CD4-positive, CD25-positive, alpha-beta regulatory T cell (primary cell): ENCODE measurements around the gene FAM89B. TPM values are rescaled to one million over a fixed set of nuclear protein-coding genes. Genes with fewer than 3 reads are reported as not detected.

Experiments used
- ATAC-seq, 2 donors: fragments of 150-1000 bp; cut with Tn5 transposase; one replicate each; pipeline ENCODE4 v1.10.0; 2021; ENCODE audit warnings: low read depth in 2 of 2, moderate number of reproducible peaks in 2 of 2, moderate library complexity in 1 of 2
- DNase-seq, 3 donors: peaks; one replicate each; pipeline versions ENCODE4 v3.0.0 to v3.0.0-alpha.2; 2012 to 2022; ENCODE audit warnings: mixed read lengths in 1 of 3
- H3K27ac ChIP-seq: one replicate; pipeline ENCODE4 v1.7.0; 2013; ENCODE audit warnings: mild to moderate bottlenecking, low read length; ENCODE audit not compliant: insufficient read depth, poor library complexity, severe bottlenecking
- H3K27me3 ChIP-seq: one replicate; pipeline ENCODE4 v1.7.0; 2013; ENCODE audit warnings: low read length; ENCODE audit not compliant: control insufficient read depth, insufficient read depth
- H3K36me3 ChIP-seq: one replicate; pipeline ENCODE4 v1.7.0; 2013; ENCODE audit warnings: mild to moderate bottlenecking, low read length, moderate library complexity; ENCODE audit not compliant: control insufficient read depth, insufficient read depth
- H3K4me1 ChIP-seq: 2 replicates; pipeline ENCODE4 v1.7.0; 2013; ENCODE audit warnings: mild to moderate bottlenecking, low read length; ENCODE audit not compliant: insufficient read depth, control insufficient read depth, poor library complexity, severe bottlenecking
- H3K4me3 ChIP-seq: one replicate; pipeline ENCODE4 v1.7.0; 2013; ENCODE audit warnings: low read depth, mild to moderate bottlenecking, low read length, moderate library complexity
- H3K9me3 ChIP-seq, 2 experiments: 1 replicate in 1 of 2; 2 replicates in 1 of 2; pipeline ENCODE4 v1.7.0; 2013; ENCODE audit warnings: low read length in 2 of 2, mild to moderate bottlenecking in 1 of 2, moderate library complexity in 1 of 2; ENCODE audit not compliant: control insufficient read depth in 2 of 2
- H3K27ac Mint-ChIP-seq, 3 donors: one replicate each; pipeline ENCODE4 v1.8.0; 2020 to 2022; ENCODE audit warnings: mild to moderate bottlenecking in 3 of 3, mixed read lengths in 3 of 3, moderate library complexity in 2 of 3
- H3K27me3 Mint-ChIP-seq: one replicate; pipeline ENCODE4 v1.8.0; 2022; ENCODE audit warnings: mild to moderate bottlenecking, mixed read lengths
- H3K36me3 Mint-ChIP-seq: one replicate; pipeline ENCODE4 v1.8.0; 2020; ENCODE audit warnings: mixed read lengths
- H3K4me1 Mint-ChIP-seq, 4 donors: one replicate each; pipeline ENCODE4 v1.8.0; 2020 to 2022; ENCODE audit warnings: mixed read lengths in 4 of 4, mild to moderate bottlenecking in 1 of 4
- H3K4me3 Mint-ChIP-seq, 4 donors: one replicate each; pipeline ENCODE4 v1.8.0; 2020 to 2022; ENCODE audit warnings: mild to moderate bottlenecking in 4 of 4, mixed read lengths in 4 of 4, moderate library complexity in 3 of 4
- H3K9me3 Mint-ChIP-seq, 7 donors: one replicate each; pipeline ENCODE4 v1.8.0; 2020 to 2022; ENCODE audit warnings: mixed read lengths in 7 of 7, mild to moderate bottlenecking in 3 of 7, moderate library complexity in 2 of 7
- polyA plus RNA-seq, 4 donors: library from polyadenylated mRNA; unstranded; fragments of 300-500 nt; fragmentation: Illumina TruSeq; gene quantifications; one replicate each; pipeline ENCODE4 v1.2.3, GENCODE V29; 2021
- total RNA-seq: library from RNA; stranded (reverse); gene quantifications from one replicate; pipeline ENCODE4 v1.2.3, GENCODE V29; 2022

FAM89B gene
- total and polyA plus RNA-seq, 5 donors from 2014 or later, result 49.4 to 158 (median 100) TPM

- H3K27me3 ChIP-seq, result no peaks in the 10 kb centered on the region
- H3K27ac ChIP-seq, result peak overlapping the region; percentile 100
- DNase-seq (peak in 2 of 3 donors; percentile 48 to 70), ATAC-seq (no peak)
- peaks cover 1% of the 10 kb centered on the region for H3K36me3 Mint-ChIP-seq
- no peaks in the 10 kb centered on the region for H3K9me3 ChIP-seq
- peaks cover 74% of the 10 kb centered on the region for H3K4me1 ChIP-seq
- peaks cover 13% of the 10 kb centered on the region for H3K36me3 ChIP-seq
- peak overlapping the region; percentile 95 to 98 (median 97) for H3K27ac Mint-ChIP-seq
- peak overlapping the region; percentile 96 for H3K4me3 ChIP-seq
- H3K9me3 Mint-ChIP-seq, result peaks cover 0 to 2% (median 0%) of the 10 kb centered on the region in 7 donors
- H3K4me1 Mint-ChIP-seq, result peaks cover 0 to 69% (median 28%) of the 10 kb centered on the region in 4 donors
- peak overlapping the region; percentile 94 to 97 (median 95) for H3K4me3 Mint-ChIP-seq
- H3K27me3 Mint-ChIP-seq, result peaks cover 5% of the 10 kb centered on the region
Measured at GRCh38 chr11:65574811-65575567, 2.7 kb downstream of the FAM89B start.

GRCh38 chr11:65575568-65576231, 3.4 kb downstream of the FAM89B start, which contains the start of gene EHBP1L1:
TSS of gene EHBP1L1 (plus strand) at chr11:65576053. CDS start at chr11:65576303, 250 bp downstream.
- H3K4me3 Mint-ChIP-seq, result peak within 1 kb of the TSS; percentile 94 to 97 (median 95)
- no peaks in the 10 kb centered on the region for H3K27me3 Mint-ChIP-seq
- peak within 1 kb of the TSS; percentile 95 to 98 (median 97) for H3K27ac Mint-ChIP-seq
- Histone ChIP-seq H3K27me3 (no peaks in the 10 kb centered on the region), H3K9me3 (no peaks in the 10 kb centered on the region), H3K4me1 (peaks cover 70% of the 10 kb centered on the region), H3K4me3 (peak within 1 kb of the TSS; percentile 96), H3K27ac (peak within 1 kb of the TSS; percentile 100), H3K36me3 (peaks cover 20% of the 10 kb centered on the region)
- DNase-seq, result peak; percentile 70 to 88 (median 79)
- peak; percentile 22 to 45 for ATAC-seq
- H3K9me3 Mint-ChIP-seq, result peaks cover 0 to 1% (median 0%) of the 10 kb centered on the region in 7 donors
- peaks cover 0 to 64% (median 25%) of the 10 kb centered on the region in 4 donors for H3K4me1 Mint-ChIP-seq
- peaks cover 3% of the 10 kb centered on the region for H3K36me3 Mint-ChIP-seq

GRCh38 chr11:65576232-65576866, 4.0 kb downstream of the FAM89B start:
- H3K36me3 Mint-ChIP-seq, result peaks cover 3% of the 10 kb centered on the region
- Histone ChIP-seq H3K9me3 (no peaks in the 10 kb centered on the region), H3K27ac (peak overlapping the region; percentile 100), H3K4me3 (peak overlapping the region; percentile 68), H3K36me3 (peaks cover 26% of the 10 kb centered on the region), H3K4me1 (peaks cover 64% of the 10 kb centered on the region), H3K27me3 (no peaks in the 10 kb centered on the region)
- ATAC-seq (no peak), DNase-seq (no peak)
- H3K9me3 Mint-ChIP-seq, result peaks cover 0 to 1% (median 0%) of the 10 kb centered on the region in 7 donors
- peak overlapping the region in 2 of 3 donors; percentile 51 to 85 for H3K27ac Mint-ChIP-seq
- peak overlapping the region; percentile 84 to 93 (median 86) for H3K4me3 Mint-ChIP-seq
- H3K27me3 Mint-ChIP-seq, result no peaks in the 10 kb centered on the region
- peaks cover 0 to 59% (median 22%) of the 10 kb centered on the region in 4 donors for H3K4me1 Mint-ChIP-seq

DNA sequence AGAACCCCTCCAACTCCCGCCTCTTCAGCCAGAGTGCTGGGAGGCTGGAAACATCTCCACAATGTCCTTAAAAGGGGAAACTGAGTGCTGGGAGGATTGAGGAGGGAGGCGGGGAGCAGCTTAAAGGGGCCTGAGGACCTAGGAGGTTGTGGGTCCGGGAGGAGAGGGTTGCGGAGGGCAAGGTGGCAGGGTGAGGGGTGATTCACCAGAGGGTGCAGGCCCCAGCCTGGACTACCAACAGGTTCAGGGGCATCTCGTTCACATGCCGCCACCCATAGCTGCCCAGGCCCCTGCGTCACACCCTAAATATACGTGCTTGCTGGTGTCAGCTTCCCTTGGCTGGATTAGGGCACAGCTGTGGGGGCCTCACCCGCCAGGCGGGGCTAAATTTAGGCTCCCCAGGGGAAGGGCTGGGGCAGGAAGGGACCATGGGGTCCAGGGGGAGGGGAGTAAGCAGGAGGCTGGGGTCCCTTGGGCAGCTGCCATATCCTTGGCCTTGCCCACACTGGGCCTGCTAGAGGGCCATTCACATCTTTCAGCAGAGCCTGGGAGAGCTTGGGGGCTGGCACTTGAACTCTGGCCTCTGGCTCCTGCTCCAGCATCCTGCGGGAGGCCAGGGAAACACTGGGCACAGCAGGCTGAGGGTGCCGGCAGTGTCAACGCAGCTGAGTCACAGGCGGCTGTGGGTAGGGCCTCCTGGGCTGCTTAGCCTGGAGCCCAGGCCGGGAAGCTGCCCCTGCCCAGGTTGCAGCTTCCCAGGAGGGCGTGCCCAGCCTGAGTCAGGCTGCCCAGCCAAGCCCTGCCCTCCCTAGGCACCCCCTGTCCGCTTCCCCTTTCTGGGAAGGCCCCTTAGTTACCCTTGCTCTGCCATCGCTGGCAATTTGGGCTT, 4.8 kb downstream of the FAM89B start:
- Histone ChIP-seq H3K27ac (peak overlapping the region; percentile 100), H3K4me3 (peak overlapping the region; percentile 68), H3K4me1 (peaks cover 56% of the 10 kb centered on the region), H3K9me3 (no peaks in the 10 kb centered on the region), H3K27me3 (no peaks in the 10 kb centered on the region), H3K36me3 (peaks cover 30% of the 10 kb centered on the region)
- peaks cover 0 to 51% (median 18%) of the 10 kb centered on the region in 4 donors for H3K4me1 Mint-ChIP-seq
- H3K4me3 Mint-ChIP-seq, result peak overlapping the region; percentile 84 to 93 (median 86)
- DNase-seq (no peak), ATAC-seq (no peak)
- no peaks in the 10 kb centered on the region for H3K27me3 Mint-ChIP-seq
- H3K36me3 Mint-ChIP-seq, result peaks cover 3% of the 10 kb centered on the region
- H3K27ac Mint-ChIP-seq, result peak overlapping the region; percentile 51 to 85 (median 66)
- H3K9me3 Mint-ChIP-seq, result peaks cover 0 to 1% (median 0%) of the 10 kb centered on the region in 7 donors

DNA sequence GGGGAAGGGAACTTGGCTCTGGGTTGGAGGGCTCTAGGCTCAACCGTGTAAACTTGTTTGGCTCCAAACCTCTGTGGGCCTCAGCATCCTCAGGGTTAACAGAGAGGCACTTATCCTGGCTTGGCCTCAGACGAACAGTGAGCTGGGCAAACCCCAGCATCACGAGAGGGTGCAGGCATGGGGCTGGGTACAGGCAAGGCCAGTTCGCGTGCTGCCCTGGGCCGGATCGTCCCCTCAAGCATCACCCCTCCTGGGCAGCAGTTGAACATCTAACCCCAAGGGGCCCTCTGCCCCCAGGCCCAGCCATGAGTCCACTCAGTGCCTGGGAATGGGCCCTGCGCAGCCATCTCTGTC, 5.4 kb downstream of the FAM89B start:
- peaks cover 8% of the 10 kb centered on the region for H3K36me3 Mint-ChIP-seq
- Histone ChIP-seq H3K4me3 (peak overlapping the region; percentile 26), H3K36me3 (peaks cover 30% of the 10 kb centered on the region), H3K27me3 (no peaks in the 10 kb centered on the region), H3K4me1 (peaks cover 54% of the 10 kb centered on the region), H3K27ac (peak overlapping the region; percentile 100), H3K9me3 (no peaks in the 10 kb centered on the region)
- no peaks in the 10 kb centered on the region for H3K27me3 Mint-ChIP-seq
- no peak for ATAC-seq
- H3K9me3 Mint-ChIP-seq, result no peaks in the 10 kb centered on the region
- H3K27ac Mint-ChIP-seq, result peak overlapping the region in 2 of 3 donors; percentile 66 to 85
- DNase-seq, result no peak
- H3K4me3 Mint-ChIP-seq, result peak overlapping the region; percentile 72 to 93 (median 85)
- H3K4me1 Mint-ChIP-seq, result peaks cover 0 to 52% (median 18%) of the 10 kb centered on the region in 4 donors

DNA sequence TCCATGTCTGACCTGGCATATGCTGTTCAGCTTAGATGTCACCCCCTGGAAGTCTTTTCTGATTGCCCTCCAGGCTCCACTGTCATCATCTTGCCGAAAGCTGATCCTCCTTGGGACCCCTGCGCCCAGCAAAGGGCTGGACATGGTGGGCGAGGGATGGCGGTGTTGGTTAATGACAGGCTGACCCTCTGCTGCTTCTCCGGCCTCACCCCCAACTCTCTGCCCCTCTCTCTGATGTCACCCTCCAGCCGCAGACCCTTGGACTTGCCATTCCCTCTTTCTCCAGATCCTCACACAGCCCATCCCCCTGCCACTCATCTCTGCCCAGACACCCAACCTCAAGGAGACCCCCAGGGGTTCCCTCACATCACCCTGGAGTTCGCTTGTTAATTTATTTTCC, 5.8 kb downstream of the FAM89B start:
- DNase-seq (no peak), ATAC-seq (no peak)
- no peaks in the 10 kb centered on the region for H3K27me3 Mint-ChIP-seq
- Histone ChIP-seq H3K4me3 (no peak overlapping the region), H3K27ac (no peak overlapping the region), H3K36me3 (peaks cover 30% of the 10 kb centered on the region), H3K4me1 (peaks cover 50% of the 10 kb centered on the region), H3K27me3 (no peaks in the 10 kb centered on the region), H3K9me3 (no peaks in the 10 kb centered on the region)
- H3K36me3 Mint-ChIP-seq, result peaks cover 12% of the 10 kb centered on the region
- no peaks in the 10 kb centered on the region for H3K9me3 Mint-ChIP-seq
- H3K27ac Mint-ChIP-seq, result peak overlapping the region in 2 of 3 donors; percentile 85 to 90
- H3K4me3 Mint-ChIP-seq, result peak overlapping the region; percentile 65 to 86 (median 78)
- peaks cover 0 to 54% (median 19%) of the 10 kb centered on the region in 4 donors for H3K4me1 Mint-ChIP-seq

DNA sequence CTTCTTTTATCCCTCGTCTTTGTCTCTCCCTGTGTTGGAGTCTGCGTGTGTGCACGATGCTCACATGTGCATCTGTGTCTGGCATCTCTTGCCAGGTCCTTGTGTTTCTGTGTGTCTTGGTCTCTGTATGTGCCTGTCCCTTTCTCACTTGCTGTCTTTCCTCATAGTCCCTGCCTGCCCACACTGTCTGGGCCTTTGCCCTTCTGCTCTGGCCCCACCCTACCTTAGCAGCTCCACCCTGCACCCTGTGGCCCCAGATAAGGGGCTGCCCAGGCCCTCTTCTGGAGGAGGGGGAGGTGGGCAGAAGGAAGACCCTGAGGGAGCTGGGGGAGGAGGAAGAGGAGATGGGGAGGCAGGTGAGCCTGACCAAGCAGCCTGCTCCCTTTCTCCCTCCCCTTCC, 6.3 kb downstream of the FAM89B start:
- peaks cover 45% of the 10 kb centered on the region for H3K4me1 ChIP-seq
- H3K9me3 Mint-ChIP-seq, result no peaks in the 10 kb centered on the region
- H3K4me1 Mint-ChIP-seq, result peaks cover 0 to 52% (median 21%) of the 10 kb centered on the region in 4 donors
- DNase-seq (no peak), ATAC-seq (no peak)
- no peaks in the 10 kb centered on the region for H3K9me3 ChIP-seq
- H3K36me3 Mint-ChIP-seq, result peaks cover 15% of the 10 kb centered on the region
- H3K36me3 ChIP-seq, result peaks cover 30% of the 10 kb centered on the region
- H3K27ac Mint-ChIP-seq, result peak overlapping the region in 2 of 3 donors; percentile 85 to 90
- no peak overlapping the region for H3K27ac ChIP-seq
- H3K27me3 ChIP-seq, result no peaks in the 10 kb centered on the region
- no peak overlapping the region for H3K4me3 ChIP-seq
- H3K27me3 Mint-ChIP-seq, result no peaks in the 10 kb centered on the region
- peak overlapping the region; percentile 8 to 84 (median 68) for H3K4me3 Mint-ChIP-seq
